NCI-H526 (cell line): Measurements from ENCODE around the gene OR5K1.

ENCODE experiments used
- DNase-seq, 2 experiments: peaks; one replicate each; lab custom pipeline; 2025; lab: John Stamatoyannopoulos, UW

Gene OR5K1

DNA sequence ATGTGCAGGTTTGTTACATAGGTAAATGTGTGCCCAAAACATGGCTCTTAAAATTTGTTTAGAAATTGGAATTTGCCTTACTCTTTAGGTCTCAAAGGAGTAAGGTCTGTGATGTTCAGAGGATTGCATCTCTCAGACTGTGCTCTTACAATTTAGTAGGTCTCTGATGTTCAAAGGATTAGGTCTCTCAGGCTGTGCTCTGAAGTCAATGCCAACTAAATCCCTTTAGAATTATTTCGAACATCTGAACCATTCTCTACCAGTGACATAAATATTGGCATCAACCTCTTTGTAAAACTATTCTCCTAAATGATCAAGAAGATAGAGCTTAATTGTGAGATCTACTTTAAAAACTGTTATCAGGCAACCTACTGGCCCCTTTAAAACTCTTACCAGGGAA, at the start of gene OR5K1:
Gene OR5K1, plus strand, starts transcription at position 301 of the 400 bp plus-strand sequence. CDS start 6,376 bp downstream, outside the sequence.
- DNase-seq, result no peak

DNA sequence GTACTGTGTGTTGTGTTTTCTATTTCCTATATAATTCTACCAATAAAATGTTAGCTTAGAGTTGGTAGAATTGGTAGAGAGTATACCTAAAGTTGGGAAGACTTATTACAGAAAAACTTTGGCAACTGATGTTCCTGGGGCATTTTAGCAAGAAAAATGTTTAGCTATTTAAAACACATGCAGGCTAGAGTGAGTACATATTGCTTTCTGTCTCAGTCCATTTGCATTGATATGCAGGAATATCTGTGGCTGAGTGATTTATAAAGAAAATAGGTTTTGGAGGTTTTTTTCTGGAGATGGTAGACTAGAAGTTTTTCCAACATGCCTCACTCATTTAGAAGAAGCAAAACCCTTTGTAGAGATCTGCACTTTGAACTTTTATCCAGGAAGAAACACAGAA, 30.4 kb upstream of the OR5K1 start:
- no peak for DNase-seq

DNA sequence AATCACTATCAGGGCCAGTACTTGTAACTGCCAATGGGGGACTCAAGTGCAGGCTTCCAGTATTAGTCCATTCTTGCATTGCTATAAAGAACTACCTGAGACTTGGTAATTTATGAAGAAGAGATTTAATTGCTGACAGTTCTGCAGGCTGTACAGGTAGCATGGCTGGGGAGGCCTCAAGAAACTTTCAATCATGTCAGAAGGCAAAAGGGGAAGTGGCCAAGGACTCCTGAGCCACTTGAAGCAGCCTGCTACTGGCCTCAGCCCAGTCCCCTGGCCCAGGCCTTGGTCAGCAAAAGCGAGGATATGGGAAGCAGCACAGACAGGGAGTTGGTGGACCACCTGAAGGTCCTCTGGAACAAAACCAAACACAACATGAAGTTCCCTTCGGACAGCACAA, 29.2 kb upstream of the OR5K1 start:
- no peak for DNase-seq

DNA sequence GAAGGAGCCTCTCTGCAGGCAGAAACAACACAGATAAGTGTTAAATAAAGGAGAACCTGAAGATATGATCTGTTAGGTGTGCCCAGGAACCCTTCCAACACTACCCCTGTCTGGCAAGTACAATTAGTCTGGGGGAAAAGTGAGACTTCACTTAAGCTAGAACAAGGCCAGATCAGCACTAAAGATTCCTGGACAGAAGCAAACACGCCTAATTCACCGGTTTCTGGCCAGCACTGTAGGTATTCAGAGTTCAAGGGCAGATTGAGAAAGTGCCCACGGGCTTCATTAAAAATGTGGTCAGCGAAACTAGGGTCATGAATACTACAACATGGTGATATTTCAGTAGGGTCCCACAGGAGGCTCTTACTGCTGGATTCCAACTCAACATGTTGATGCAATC, 28.6 kb upstream of the OR5K1 start:
- no peak for DNase-seq

DNA sequence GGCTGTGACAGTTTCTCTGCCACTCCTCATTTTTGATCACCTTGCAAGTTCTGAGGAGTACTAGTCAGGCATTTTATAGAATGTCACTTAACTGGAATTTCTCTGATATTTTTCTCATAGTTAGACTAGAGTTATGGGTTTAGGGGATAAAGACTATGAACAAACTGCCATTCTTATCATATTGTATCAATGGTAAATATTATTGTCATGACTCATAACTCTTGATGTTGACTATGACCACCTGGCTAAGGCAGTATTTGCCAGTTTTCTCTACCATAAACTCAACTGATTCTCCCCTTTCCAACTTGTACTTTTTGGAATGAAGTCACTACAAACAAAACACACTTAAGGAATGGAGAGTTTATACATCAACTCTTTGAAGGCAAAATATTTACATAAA, 22.7 kb upstream of the OR5K1 start:
- DNase-seq, result no peak

DNA sequence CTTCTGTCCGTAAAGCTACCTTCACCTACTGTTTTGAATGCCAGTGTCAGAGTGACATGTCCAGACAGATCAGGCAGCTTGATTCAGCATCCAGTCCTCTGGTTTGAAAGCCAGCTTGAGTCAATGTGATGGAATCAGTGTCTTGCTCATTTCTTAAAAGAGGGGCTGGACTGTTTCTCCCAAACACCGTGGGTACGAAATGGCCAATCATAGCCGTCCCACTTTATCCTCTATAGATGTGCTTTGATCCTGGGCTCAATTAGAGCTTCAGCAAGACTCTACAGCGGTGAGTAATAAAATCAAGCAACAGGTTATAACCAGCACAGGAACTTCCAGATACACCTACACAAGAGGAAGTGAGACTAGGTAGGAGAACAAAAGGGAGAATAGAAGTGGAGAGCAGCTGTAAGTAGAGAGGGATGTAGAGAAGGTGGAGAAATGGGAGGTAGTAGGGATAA, 17.0 kb upstream of the OR5K1 start:
- no peak for DNase-seq

DNA sequence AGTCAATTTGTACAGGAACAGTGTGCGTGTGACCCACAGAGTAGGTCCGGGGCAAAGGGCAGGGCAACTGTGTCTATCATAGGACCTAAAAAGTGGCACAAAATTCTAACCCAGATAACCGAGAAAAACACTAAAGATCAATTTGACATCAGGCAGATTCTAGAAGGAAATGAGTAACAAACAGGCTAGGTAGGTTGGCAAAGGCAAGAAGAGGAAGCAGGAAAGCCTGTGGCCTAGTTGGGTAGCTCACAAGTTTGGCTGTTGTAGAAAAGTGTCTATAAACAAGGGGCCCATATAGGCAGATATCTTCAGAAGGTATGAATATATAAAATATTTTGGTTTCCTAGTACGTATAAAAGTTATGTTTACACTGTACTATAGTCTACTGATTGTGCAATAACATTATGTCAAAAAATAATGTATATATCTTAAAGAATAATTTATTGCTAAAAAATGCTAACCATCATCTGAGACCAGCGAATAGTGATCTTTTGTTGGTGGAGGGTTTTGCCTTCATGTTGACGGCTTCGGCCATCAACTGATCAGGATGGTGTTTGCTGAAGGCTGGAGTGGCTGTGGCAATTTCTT, 13.3 kb upstream of the OR5K1 start:
- no peak for DNase-seq

DNA sequence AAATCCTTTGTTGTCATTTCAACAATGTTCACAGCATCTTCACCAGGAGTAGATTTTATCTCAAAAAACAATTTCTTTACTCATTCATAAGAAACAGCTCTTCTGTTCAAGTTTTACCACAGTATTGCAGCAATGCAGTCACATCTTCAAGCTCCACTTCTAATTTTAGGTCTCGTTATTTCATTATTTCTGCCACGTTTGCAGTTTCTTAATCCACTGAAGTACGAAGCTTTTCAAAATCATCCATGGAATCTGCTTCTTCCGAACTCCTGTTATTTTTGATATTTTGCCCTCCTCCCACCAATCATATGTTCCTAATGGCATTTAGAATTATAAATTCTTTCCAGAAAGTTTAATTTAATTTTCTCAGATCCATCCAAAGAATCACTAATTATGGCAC, 12.6 kb upstream of the OR5K1 start:
- DNase-seq, result no peak

DNA sequence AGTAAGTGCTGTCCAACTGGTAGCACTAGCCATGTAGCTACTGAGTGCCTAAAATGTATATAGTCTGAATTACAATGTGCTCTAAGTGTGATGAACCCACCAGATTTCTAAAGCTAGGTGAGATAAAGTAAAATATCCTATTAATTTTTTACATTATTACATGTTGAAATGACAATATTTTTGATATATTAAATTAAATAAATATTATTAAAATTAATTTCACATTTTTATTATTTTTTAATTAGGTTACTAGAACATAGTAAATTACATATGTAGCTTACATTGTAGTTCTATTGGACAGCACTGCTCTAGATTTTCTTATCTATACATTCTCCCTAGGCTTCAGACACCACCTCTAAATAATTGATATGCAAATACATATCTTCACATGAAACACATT, 9.2 kb upstream of the OR5K1 start:
- DNase-seq, result no peak

DNA sequence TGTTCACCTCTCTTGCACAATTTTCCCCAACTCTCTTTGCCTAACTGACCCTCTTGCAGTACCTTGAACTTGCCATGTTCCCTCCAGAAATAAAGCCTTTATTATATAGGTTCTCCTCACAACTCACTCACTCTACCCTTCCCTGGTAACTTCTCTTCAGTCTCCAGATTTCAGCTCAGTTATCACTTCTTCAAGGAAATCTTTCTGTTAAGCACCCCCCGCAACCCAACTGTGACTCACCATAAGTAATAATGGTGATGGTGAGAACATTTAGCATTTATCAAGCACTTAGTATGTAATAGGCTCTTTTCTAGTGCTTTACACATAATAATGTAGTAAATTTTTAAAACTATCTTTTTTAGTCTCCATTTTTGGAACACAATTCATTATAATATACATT, 8.1 kb upstream of the OR5K1 start:
- DNase-seq, result no peak

DNA sequence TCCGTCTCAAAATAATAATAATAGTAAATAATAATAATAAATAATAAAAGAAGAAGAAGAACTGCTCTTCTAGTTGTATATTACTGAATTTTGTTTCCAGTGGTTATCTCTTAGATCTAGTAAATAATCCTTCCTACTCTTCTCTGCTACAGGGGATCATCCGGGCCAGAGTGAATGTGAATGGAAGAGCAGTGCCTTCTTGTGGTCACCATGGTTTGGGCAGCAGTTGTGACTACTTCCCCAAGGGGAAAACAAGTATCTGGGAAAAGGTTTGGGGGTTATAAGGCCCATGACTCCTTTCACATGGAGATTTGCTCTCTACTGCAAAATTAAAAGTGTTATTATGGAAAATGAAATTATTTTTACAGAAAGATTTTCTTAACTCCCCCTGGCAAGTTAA, 5.5 kb upstream of the OR5K1 start:
- no peak for DNase-seq

DNA sequence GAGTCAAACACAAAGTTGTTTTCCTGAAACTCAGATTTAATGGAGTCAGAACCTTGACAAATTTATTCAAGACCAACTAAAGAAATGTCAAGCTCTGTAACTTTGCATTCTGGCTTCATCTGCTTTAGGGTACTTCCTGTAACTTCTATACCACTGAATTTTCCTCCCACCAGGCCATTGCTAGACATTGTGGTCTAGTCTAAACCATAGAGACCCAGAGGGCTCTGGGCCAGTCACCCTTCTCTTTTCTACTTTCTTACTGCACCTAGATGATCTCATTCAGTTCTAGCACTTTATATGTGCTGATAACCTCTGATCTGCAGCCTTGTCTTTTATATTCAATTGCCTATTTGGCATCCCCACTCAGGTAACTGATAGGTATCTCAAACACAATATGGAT, 2.8 kb upstream of the OR5K1 start:
- DNase-seq, result no peak

DNA sequence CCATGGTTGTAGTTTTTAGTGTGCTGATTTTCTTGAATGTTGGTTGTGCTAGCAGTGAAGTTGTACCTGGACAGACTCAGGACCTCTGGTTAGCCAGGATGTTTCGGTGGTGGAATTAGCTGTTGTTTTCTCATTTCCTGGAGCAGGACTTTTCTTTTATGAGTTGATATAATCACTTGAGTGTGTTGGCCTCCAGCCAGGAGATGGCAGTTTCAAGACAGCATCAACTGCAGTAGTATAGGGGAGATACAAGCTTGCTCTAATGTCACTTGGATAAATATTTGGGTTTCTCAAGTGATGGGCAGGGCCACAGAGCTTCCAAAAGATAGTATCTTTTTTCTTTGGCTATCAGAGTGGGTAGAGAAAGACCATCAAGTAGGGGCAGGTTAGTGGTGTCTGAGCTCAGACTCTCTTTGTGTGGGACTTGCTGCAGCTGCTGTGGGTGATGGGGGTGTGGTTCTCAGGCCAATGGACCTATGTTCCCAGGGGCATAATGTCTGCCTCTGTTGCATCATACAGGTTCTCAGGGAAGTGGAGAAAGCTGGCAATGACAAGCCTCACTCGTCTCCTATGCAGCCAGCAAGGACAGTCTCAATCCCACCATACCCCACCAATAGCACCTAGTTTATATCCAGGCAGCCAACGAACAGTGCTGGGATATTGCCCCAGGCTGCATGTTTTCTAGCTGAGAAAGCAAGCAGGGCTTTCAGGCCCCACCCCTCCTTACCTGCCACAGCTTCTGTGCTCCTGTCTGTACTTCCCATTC, 19.9 kb downstream of the OR5K1 start:
- DNase-seq, result no peak

DNA sequence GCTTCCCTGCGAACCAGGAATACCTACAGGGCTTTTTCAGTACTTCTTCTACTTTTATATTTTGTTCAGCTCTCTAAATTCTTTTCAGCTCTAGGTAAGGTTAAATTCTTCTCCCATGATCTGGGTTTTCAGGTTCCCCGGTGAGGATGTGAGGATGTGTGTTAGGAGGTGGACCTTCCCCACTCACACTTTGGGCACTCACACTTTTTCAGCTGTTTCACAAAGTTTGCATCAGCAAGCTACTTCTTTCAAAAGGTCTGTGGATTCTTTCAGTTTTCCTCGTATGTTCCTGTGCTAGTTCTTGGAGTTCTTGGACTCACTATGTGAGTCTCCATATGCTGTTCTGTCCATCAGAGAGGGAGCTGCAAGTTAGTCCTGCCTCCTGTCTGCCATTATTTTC, 20.6 kb downstream of the OR5K1 start:
- DNase-seq, result no peak

DNA sequence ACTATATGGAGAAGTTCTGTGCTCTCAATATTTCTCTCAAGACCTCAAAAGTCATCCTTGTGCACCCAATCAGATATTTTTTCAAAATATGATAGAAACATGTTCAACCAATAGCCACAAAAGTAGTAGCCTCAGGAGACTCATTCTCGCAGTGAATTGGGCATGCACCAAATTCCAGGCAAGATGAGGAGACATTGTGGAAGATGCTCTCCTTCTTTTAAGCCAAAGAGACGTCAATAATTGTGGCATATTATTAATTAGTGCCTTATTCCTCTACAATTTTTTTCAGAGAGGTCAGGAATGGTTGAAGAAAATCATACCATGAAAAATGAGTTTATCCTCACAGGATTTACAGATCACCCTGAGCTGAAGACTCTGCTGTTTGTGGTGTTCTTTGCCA, 34.4 kb downstream of the OR5K1 start, which contains the start of gene OR5K2:
Gene OR5K2, plus strand, starts transcription at position 301 of the 400 bp plus-strand sequence. Its CDS starts 0 bp downstream, at position 301.
- DNase-seq, result no peak

DNA sequence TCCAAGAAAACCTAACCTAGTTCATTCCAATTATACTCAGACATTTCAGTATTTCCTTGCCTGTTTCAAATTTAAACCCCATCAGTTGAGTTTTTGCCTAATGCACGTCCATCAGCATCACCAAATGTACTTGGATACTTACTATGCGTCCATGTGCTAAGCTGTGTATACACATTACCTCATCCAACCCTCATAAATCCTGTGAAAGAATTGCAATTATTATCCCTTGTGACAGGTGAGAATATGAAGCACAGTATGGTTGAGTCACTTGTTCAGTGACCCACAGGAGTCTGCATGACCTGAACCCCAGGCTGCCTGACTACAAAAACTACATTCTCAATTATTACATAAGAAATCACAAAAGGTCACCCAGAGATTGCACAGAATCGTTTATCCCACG, 37.0 kb downstream of the OR5K1 start:
- DNase-seq, result no peak

DNA sequence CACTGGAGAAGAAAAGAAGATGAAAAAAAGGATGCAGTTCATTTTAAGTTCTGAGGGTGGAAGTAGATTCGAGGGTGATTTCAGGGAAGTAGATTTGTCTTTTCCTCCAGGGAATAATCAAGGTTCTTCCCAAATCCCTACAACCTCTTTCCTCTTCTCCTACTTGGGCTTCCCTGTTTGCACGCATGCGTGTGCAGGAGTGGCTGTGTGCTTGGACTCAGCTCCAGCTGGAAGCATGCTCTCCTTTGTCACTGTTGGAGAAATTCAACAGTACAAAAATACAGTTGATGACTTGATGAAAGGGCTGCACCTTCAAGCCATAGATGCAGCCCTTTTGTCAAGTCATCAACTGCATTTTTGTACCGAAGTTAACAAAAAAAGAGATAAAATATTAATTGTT, 38.3 kb downstream of the OR5K1 start:
- no peak for DNase-seq

DNA sequence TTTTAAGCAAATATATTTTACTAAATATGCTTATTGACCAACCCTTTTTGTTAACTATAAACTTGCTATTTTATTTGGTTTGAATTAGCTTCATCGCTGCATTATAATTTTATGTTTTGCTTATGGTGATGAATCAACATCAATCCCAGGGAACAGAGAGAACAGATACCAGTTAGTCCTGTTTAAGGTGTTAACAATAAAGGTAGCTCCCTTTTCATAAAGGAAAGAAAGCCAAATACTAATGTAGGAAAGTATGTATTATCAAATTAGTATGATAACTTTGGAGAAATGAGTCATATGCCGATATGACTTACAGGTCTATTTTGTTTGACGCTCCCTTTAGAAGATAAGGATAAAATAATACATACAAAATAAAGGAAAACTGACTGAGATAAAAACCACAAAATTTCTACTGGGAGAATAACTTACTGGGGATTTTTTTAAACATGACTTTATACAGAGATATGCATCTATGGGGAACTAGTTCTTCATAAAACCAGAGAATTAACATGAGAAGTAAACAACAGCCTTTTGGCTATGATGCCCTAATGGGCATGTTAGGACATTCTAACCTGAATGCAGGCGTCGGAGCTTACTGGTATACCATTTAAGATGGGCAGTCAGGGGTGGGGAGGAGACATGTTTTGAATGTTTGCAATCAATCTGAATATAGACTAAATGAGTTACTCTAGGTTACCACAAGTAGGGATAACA, 39.0 kb downstream of the OR5K1 start:
- DNase-seq, result no peak

DNA sequence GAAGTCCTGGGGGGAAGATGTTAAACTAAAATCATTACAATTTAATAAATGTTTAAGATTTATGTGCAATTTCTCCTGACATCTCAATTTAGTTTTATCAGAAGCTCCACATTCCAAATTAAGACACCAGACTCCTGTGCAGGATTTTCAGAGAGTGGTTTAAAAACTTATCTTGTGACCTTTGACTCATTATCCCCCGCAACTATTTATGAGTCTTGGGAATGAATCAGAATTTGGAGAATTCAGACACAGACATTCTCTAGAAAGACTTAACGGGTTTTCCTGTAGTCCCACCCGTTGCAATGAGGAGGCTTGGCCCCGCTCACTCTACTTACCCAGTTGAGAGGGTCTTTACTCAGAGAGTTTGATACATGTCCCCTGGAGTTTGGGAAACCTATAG, 41.5 kb downstream of the OR5K1 start:
- DNase-seq, result no peak

DNA sequence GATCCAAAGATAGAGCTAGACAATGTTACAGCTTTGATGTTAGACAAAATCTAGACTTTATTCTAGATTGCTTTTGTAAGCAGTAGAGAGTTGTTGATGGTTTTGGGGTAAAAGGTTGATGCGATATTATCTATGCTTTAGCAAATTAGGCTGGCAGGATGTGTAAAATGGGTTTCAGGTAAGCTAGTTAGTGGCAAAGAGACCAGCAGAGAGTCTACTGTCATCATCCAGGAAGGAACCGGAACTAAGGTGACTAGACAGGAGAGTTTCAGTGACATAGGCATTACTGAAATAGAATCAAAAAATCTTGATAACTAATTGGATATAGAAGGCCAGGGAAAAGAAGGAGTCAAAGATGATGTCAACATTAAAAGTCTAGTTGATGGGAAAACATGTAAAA, 45.6 kb downstream of the OR5K1 start:
- DNase-seq, result no peak

DNA sequence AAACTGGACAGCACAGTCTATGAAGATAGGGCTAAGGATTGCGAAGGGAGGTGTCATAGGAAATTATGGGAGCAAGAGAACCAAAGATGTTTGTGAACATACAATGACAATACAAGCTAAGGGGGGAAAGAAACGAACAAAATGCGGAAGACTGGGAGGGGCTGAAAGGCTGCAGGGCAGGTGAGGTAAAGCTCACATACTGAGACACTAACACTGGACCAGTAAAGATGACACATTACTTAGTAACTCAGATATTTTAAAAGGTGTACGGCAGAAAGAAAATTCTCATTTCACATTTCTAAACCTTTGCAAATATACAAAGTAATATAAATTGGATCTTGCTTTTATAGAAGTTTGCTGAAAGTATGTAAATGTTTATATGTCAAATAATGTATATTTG, 49.6 kb downstream of the OR5K1 start:
- no peak for DNase-seq

DNA sequence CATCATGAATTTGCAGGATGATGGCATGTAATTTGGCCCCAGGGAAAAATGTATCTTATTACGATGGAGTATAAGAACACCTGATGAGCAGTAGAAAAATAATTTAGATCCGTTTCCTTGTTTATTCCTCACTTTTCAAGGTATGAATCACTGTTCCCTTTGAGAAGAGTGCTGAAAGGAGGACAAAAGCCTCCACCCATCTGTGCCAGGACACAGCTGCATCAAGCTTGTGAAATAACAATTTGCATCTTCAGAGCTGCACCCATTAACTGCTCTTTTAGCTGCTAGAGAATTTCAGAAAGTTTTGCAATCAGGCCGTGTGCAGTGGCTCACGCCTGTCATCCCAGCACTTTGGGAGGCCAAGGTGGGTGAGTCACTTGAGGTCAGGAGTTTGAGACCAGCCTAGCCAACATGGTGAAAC, 50.1 kb downstream of the OR5K1 start:
- no peak for DNase-seq

DNA sequence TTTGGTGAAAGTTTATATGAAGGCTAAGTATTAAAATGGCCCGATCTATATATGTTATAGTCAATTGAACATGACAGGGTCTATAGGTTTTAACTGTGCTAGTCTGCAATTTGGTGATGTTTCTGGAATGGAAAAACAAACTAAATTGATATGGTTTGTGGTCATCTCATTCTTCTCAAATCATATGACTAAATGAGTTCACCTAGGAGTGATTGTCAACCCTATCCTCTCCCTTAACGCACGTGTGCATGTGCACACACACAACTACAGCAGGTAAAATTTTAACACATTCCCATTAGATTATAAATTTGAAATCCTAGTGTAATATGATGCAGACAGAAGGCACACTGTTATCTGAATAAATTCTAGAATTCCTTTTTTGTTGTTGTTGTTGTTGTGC, 50.7 kb downstream of the OR5K1 start:
- DNase-seq, result no peak
